CD14-positive monocyte (primary cell): Measurements from ENCODE around the gene SLC7A10. TPM values are rescaled to one million over a fixed set of nuclear protein-coding genes. Genes with fewer than 3 reads are reported as not detected.

Source experiments
- DNase-seq, 3 donors: peaks; one replicate each; pipeline ENCODE4 v3.0.0-alpha.2; 2011 to 2022
- H2AFZ ChIP-seq: 2 replicates; pipeline ENCODE4 v1.6.0; 2012; ENCODE audit warnings: mild to moderate bottlenecking, low read depth, low read length, inconsistent platforms; ENCODE audit not compliant: insufficient read depth, poor library complexity, severe bottlenecking
- H3K27ac ChIP-seq, 2 donors: 1 replicate in 1 of 2; 2 replicates in 1 of 2; pipeline ENCODE4 v1.5.1; 2012 to 2013; ENCODE audit warnings: low read length in 2 of 2, control low read depth in 1 of 2, inconsistent platforms in 1 of 2, low read depth in 1 of 2, mild to moderate bottlenecking in 1 of 2
- H3K27me3 ChIP-seq, 2 donors: one replicate each; pipeline versions ENCODE4 v1.6.0 to v1.6.1; 2011 to 2013; ENCODE audit warnings: low read length in 2 of 2; ENCODE audit not compliant: control insufficient read depth in 2 of 2, insufficient read depth in 2 of 2
- H3K36me3 ChIP-seq, 2 donors: replicated peaks in 1 of 2; 1 replicate in 1 of 2; 2 replicates in 1 of 2; pipeline versions ENCODE4 v1.5.1 to v1.6.1; 2012 to 2013; ENCODE audit warnings: low read length in 2 of 2, control low read depth in 1 of 2, inconsistent platforms in 1 of 2, mild to moderate bottlenecking in 1 of 2; ENCODE audit not compliant: insufficient read depth in 2 of 2, control insufficient read depth in 1 of 2
- H3K4me1 ChIP-seq, 2 donors: 1 replicate in 1 of 2; 2 replicates in 1 of 2; pipeline versions ENCODE4 v1.5.1 to v1.6.1; 2012 to 2013; ENCODE audit warnings: low read length in 2 of 2, control low read depth in 1 of 2, inconsistent platforms in 1 of 2, mild to moderate bottlenecking in 1 of 2, moderate library complexity in 1 of 2; ENCODE audit not compliant: insufficient read depth in 2 of 2, control insufficient read depth in 1 of 2
- H3K4me2 ChIP-seq: replicated peaks from 2 replicates; pipeline ENCODE3; 2012; ENCODE audit warnings: low read length, moderate library complexity, mild to moderate bottlenecking; ENCODE audit not compliant: poor library complexity, severe bottlenecking; ENCODE audit errors: extremely low read depth
- H3K4me3 ChIP-seq, 3 experiments: fragments of 200-600 bp in 1 of 3; sonication (generic) in 1 of 3; replicated peaks in 1 of 3; 1 replicate in 2 of 3; 2 replicates in 1 of 3; pipeline ENCODE4 v1.5.1; 2011 to 2013; ENCODE audit warnings: low read length in 3 of 3, mild to moderate bottlenecking in 3 of 3, control low read depth in 2 of 3, low read depth in 2 of 3, inconsistent platforms in 1 of 3, moderate library complexity in 1 of 3
- H3K79me2 ChIP-seq: 2 replicates; pipeline ENCODE4 v1.6.0; 2012; ENCODE audit warnings: mild to moderate bottlenecking, control low read depth, inconsistent platforms, low read length, moderate library complexity; ENCODE audit not compliant: insufficient read depth
- H3K9ac ChIP-seq: 2 replicates; pipeline ENCODE4 v1.6.0; 2017; ENCODE audit warnings: low read length, mild to moderate bottlenecking; ENCODE audit not compliant: insufficient read depth, poor library complexity, severe bottlenecking
- H3K9me3 ChIP-seq, 2 donors: replicated peaks in 1 of 2; 1 replicate in 1 of 2; 2 replicates in 1 of 2; pipeline versions ENCODE4 v1.5.1 to v1.6.1; 2012 to 2013; ENCODE audit warnings: low read length in 2 of 2, control low read depth in 1 of 2; ENCODE audit not compliant: control insufficient read depth in 1 of 2, insufficient read depth in 1 of 2
- H4K20me1 ChIP-seq: 2 replicates; pipeline ENCODE4 v1.6.0; 2012; ENCODE audit warnings: mild to moderate bottlenecking, low read length, control low read depth, moderate library complexity; ENCODE audit not compliant: insufficient read depth
- H3K27ac Mint-ChIP-seq, 7 donors: one replicate each; pipeline ENCODE4 v1.8.0; 2020; ENCODE audit warnings: mild to moderate bottlenecking in 7 of 7, mixed read lengths in 7 of 7, moderate library complexity in 6 of 7, inconsistent platforms in 2 of 7
- H3K27me3 Mint-ChIP-seq, 3 donors: one replicate each; pipeline ENCODE4 v1.8.0; 2021 to 2022; ENCODE audit warnings: low read depth in 3 of 3, mild to moderate bottlenecking in 3 of 3, mixed read lengths in 3 of 3, moderate library complexity in 3 of 3, inconsistent platforms in 1 of 3
- H3K36me3 Mint-ChIP-seq, 2 donors: one replicate each; pipeline ENCODE4 v1.8.0; 2020; ENCODE audit warnings: mixed read lengths in 2 of 2, inconsistent platforms in 1 of 2, mild to moderate bottlenecking in 1 of 2
- H3K4me1 Mint-ChIP-seq: one replicate; pipeline ENCODE4 v1.8.0; 2020; ENCODE audit warnings: mild to moderate bottlenecking, mixed read lengths
- H3K4me3 Mint-ChIP-seq, 2 donors: one replicate each; pipeline ENCODE4 v1.8.0; 2020; ENCODE audit warnings: mild to moderate bottlenecking in 2 of 2, mixed read lengths in 2 of 2, moderate library complexity in 1 of 2
- H3K9me3 Mint-ChIP-seq, 7 donors: one replicate each; pipeline ENCODE4 v1.8.0; 2020 to 2022; ENCODE audit warnings: mixed read lengths in 7 of 7, mild to moderate bottlenecking in 6 of 7, moderate library complexity in 6 of 7, inconsistent platforms in 2 of 7
- CTCF ChIP-seq: fragments of 200-600 bp; IDR thresholded peaks from one replicate; pipeline ENCODE4 v1.8.0; 2022; ENCODE audit warnings: antibody characterized with exemption, mild to moderate bottlenecking
- WGBS: methylation state at CpG from one replicate; pipeline ENCODE4 v1.1.5; 2013; ENCODE audit warnings: missing lambda C conversion rate; ENCODE audit not compliant: insufficient coverage; 5-methylcytosine and 5-hydroxymethylcytosine counted together
- intact Hi-C, 2 donors: fragments of 100-400 bp; cut with micrococcal nuclease; formaldehyde crosslinking; loops; one replicate each; pipeline versions ENCODE4 v1.15.0 to v1.15.1; 2023
- polyA plus RNA-seq, 3 donors: library from polyadenylated mRNA; depleted of rRNA in 1 of 3; unstranded in 2 of 3; stranded (reverse) in 1 of 3; fragments of 300-500 nt in 2 of 3; fragments of >200 nt in 1 of 3; fragmentation: Illumina TruSeq in 2 of 3; gene quantifications; 1 replicate in 2 of 3; 2 replicates in 1 of 3; pipeline ENCODE4 v1.2.3, GENCODE V29; 2012 to 2021

Gene SLC7A10
- polyA plus RNA-seq, 3 donors, result 0.52 TPM; not detected in 2

GRCh38 chr19:33206261-33207039 lies 19.2 kb downstream of the SLC7A10 start:
- H3K79me2 ChIP-seq, result peaks cover 6% of the 10 kb centered on the region
- peaks cover 47 to 61% of the 10 kb centered on the region in 2 donors for H3K36me3 ChIP-seq
- H3K4me3 ChIP-seq, result no peak overlapping the region
- no peak overlapping the region for H3K4me3 Mint-ChIP-seq
- H3K27ac ChIP-seq, result no peak overlapping the region
- H3K27ac Mint-ChIP-seq, result no peak overlapping the region
- no peak overlapping the region for H3K4me2 ChIP-seq
- no peaks in the 10 kb centered on the region for H3K27me3 Mint-ChIP-seq
- DNase-seq, result no peak
- no peak for TF ChIP-seq CTCF
- WGBS, result 97% methylated on average over 33 of the region's 38 CpGs
- H2AFZ ChIP-seq, result no peak overlapping the region
- intact Hi-C loops, result no loop called here
- H3K4me1 ChIP-seq, result peaks cover 12 to 13% of the 10 kb centered on the region in 2 donors
- no peaks in the 10 kb centered on the region for H3K9me3 Mint-ChIP-seq
- H3K9me3 ChIP-seq, result no peaks in the 10 kb centered on the region
- H3K4me1 Mint-ChIP-seq, result peaks cover 10% of the 10 kb centered on the region
- no peak overlapping the region for H3K9ac ChIP-seq
- no peaks in the 10 kb centered on the region for H3K27me3 ChIP-seq
- peaks cover 24 to 57% of the 10 kb centered on the region in 2 donors for H3K36me3 Mint-ChIP-seq
- H4K20me1 ChIP-seq, result peaks cover 4% of the 10 kb centered on the region

GRCh38 chr19:33205531-33206260 lies 20.0 kb downstream of the SLC7A10 start:
- Mint-ChIP-seq H3K27me3 (no peaks in the 10 kb centered on the region), H3K4me1 (peaks cover 15% of the 10 kb centered on the region), H3K9me3 (peaks cover 0 to 2% (median 0%) of the 10 kb centered on the region in 7 donors), H3K4me3 (no peak overlapping the region), H3K36me3 (peaks cover 24 to 59% of the 10 kb centered on the region in 2 donors), H3K27ac (no peak overlapping the region)
- Histone ChIP-seq H2AFZ (no peak overlapping the region), H3K36me3 (peaks cover 47 to 61% of the 10 kb centered on the region in 2 donors), H3K27me3 (no peaks in the 10 kb centered on the region), H3K9ac (no peak overlapping the region), H3K9me3 (no peaks in the 10 kb centered on the region), H3K4me2 (no peak overlapping the region), H4K20me1 (peaks cover 4% of the 10 kb centered on the region), H3K79me2 (peaks cover 13% of the 10 kb centered on the region), H3K4me3 (no peak overlapping the region), H3K27ac (no peak overlapping the region), H3K4me1 (peaks cover 15 to 16% of the 10 kb centered on the region in 2 donors)
- whole genome bisulfite sequencing, result 98% methylated on average over 64 of the region's 64 CpGs
- intact Hi-C loops, result no loop called here
- no peak for DNase-seq
- no peak for TF ChIP-seq CTCF
